ENCODE measurements around the gene AVPR2. TPM values are rescaled to one million over a fixed set of nuclear protein-coding genes. Genes with fewer than 3 reads are reported as not detected.

The AVPR2 gene
- total RNA-seq, 6 experiments from 2014 or later, result not detected

- Mint-ChIP-seq H3K36me3 (ENCODE audit: low read depth) (no peaks in the 10 kb centered on the region; the same call in 1 of the 2 replicates), H3K27me3 (ENCODE audit: insufficient read depth) (peaks cover 8% of the 10 kb centered on the region), H3K9me3 (no peaks in the 10 kb centered on the region), H3K27ac (no peak overlapping the region), H3K4me1 (ENCODE audit: low read depth) (no peaks in the 10 kb centered on the region), H3K4me3 (no peak overlapping the region)
- no peak for TF ChIP-seq CTCF (IDR thresholded peaks at IDR 0.05)
- no peak for DNase-seq
Observed at GRCh38 chrX:153953892-153954557, 49.6 kb downstream of the AVPR2 start.

- H3K4me3 Mint-ChIP-seq, result no peak overlapping the region
- H3K36me3 Mint-ChIP-seq (ENCODE audit: low read depth), result no peaks in the 10 kb centered on the region; the same call in 1 of the 2 replicates
- no peak for DNase-seq
- H3K27ac Mint-ChIP-seq, result no peak overlapping the region
- TF ChIP-seq CTCF (IDR thresholded peaks at IDR 0.05), result no peak
- H3K4me1 Mint-ChIP-seq (ENCODE audit: low read depth), result no peaks in the 10 kb centered on the region
- peaks cover 8% of the 10 kb centered on the region for H3K27me3 Mint-ChIP-seq (ENCODE audit: insufficient read depth)
- no peaks in the 10 kb centered on the region for H3K9me3 Mint-ChIP-seq
Observed at GRCh38 chrX:153954558-153955227, 50.2 kb downstream of the AVPR2 start.

- H3K27ac Mint-ChIP-seq, result no peak overlapping the region
- no peaks in the 10 kb centered on the region; the same call in 1 of the 2 replicates for H3K36me3 Mint-ChIP-seq (ENCODE audit: low read depth)
Observed at GRCh38 chrX:153955228-153955732, 50.8 kb downstream of the AVPR2 start.

GRCh38 chrX:153956044-153956907 lies 51.8 kb downstream of the AVPR2 start:
- TF ChIP-seq CTCF (IDR thresholded peaks at IDR 0.05), result no peak
- H3K36me3 Mint-ChIP-seq (ENCODE audit: low read depth), result no peaks in the 10 kb centered on the region; the same call in 1 of the 2 replicates
- peaks cover 10% of the 10 kb centered on the region for H3K27me3 Mint-ChIP-seq (ENCODE audit: insufficient read depth)
- no peak for DNase-seq
- no peaks in the 10 kb centered on the region for H3K9me3 Mint-ChIP-seq
- H3K4me3 Mint-ChIP-seq, result no peak overlapping the region
- H3K27ac Mint-ChIP-seq, result no peak overlapping the region
- no peaks in the 10 kb centered on the region for H3K4me1 Mint-ChIP-seq (ENCODE audit: low read depth)

More at GRCh38 chrX:153955228-153955732, 50.8 kb downstream of the AVPR2 start:
- Mint-ChIP-seq H3K27me3 (ENCODE audit: insufficient read depth) (peaks cover 8% of the 10 kb centered on the region), H3K4me3 (no peak overlapping the region), H3K9me3 (no peaks in the 10 kb centered on the region), H3K4me1 (ENCODE audit: low read depth) (no peaks in the 10 kb centered on the region)
- TF ChIP-seq CTCF (IDR thresholded peaks at IDR 0.05), result no peak
- DNase-seq, result no peak

Other genes starting within 250 kb of the AVPR2 start
- gene PNCK, start 230.9 kb upstream of the AVPR2 start, total RNA-seq (2021; fragmentation: NEBNext Ultra II Directional; extraction: Animal tissue kit (Norgen Biotek cat#: 25700)), result under 1 TPM in 2 of 6 experiments, not detected in 4; 0.26 to 0.43 TPM
- 10 to 100 TPM; 14.0 to 33.8 (median 17.7) TPM for gene SLC6A8, start 216.7 kb upstream of the AVPR2 start, total RNA-seq (2021; fragmentation: NEBNext Ultra II Directional; extraction: Animal tissue kit (Norgen Biotek cat#: 25700))
- gene BCAP31, start 180.3 kb upstream of the AVPR2 start, total RNA-seq (2021; fragmentation: NEBNext Ultra II Directional; extraction: Animal tissue kit (Norgen Biotek cat#: 25700)), result 100 to 1,000 TPM; 203 to 295 (median 218) TPM
- 10 to 100 TPM; 12.9 to 18.9 (median 14.5) TPM for gene ABCD1, start 179.8 kb upstream of the AVPR2 start, total RNA-seq (2021; fragmentation: NEBNext Ultra II Directional; extraction: Animal tissue kit (Norgen Biotek cat#: 25700))
- 10 to 100 TPM; 13.2 to 33.4 (median 15.8) TPM for gene PLXNB3, start 140.4 kb upstream of the AVPR2 start, total RNA-seq (2021; fragmentation: NEBNext Ultra II Directional; extraction: Animal tissue kit (Norgen Biotek cat#: 25700))
- under 1 TPM; 0.14 to 0.51 (median 0.27) TPM for gene SRPK3, start 123.6 kb upstream of the AVPR2 start, total RNA-seq (2021; fragmentation: NEBNext Ultra II Directional; extraction: Animal tissue kit (Norgen Biotek cat#: 25700))
- 10 to 100 TPM; 60.2 to 67.1 (median 62.8) TPM for gene IDH3G, start 110.3 kb upstream of the AVPR2 start, total RNA-seq (2021; fragmentation: NEBNext Ultra II Directional; extraction: Animal tissue kit (Norgen Biotek cat#: 25700))
- 100 to 1,000 TPM; 171 to 247 (median 182) TPM for gene SSR4, start 110.0 kb upstream of the AVPR2 start, total RNA-seq (2021; fragmentation: NEBNext Ultra II Directional; extraction: Animal tissue kit (Norgen Biotek cat#: 25700))
- gene PDZD4, start 74.1 kb upstream of the AVPR2 start, total RNA-seq (2021; fragmentation: NEBNext Ultra II Directional; extraction: Animal tissue kit (Norgen Biotek cat#: 25700)), result not detected
- 10 to 100 TPM; 13.1 to 89.2 (median 14.4) TPM for gene L1CAM, start 18.5 kb upstream of the AVPR2 start, total RNA-seq (2021; fragmentation: NEBNext Ultra II Directional; extraction: Animal tissue kit (Norgen Biotek cat#: 25700))
- under 1 TPM; 0.18 to 0.63 (median 0.48) TPM for gene ARHGAP4, start 21.6 kb downstream of the AVPR2 start, total RNA-seq (2021; fragmentation: NEBNext Ultra II Directional; extraction: Animal tissue kit (Norgen Biotek cat#: 25700))
- gene NAA10, start 30.4 kb downstream of the AVPR2 start, total RNA-seq (2021; fragmentation: NEBNext Ultra II Directional; extraction: Animal tissue kit (Norgen Biotek cat#: 25700)), result 100 to 1,000 TPM; 130 to 160 (median 146) TPM
- under 1 TPM in 4 of 6 experiments, not detected in 2; 0.23 to 0.75 (median 0.40) TPM for gene RENBP, start 40.0 kb downstream of the AVPR2 start, total RNA-seq (2021; fragmentation: NEBNext Ultra II Directional; extraction: Animal tissue kit (Norgen Biotek cat#: 25700))
- gene HCFC1, start 67.1 kb downstream of the AVPR2 start, total RNA-seq (2021; fragmentation: NEBNext Ultra II Directional; extraction: Animal tissue kit (Norgen Biotek cat#: 25700)), result 10 to 100 TPM; 52.1 to 62.1 (median 59.0) TPM
- gene TMEM187, start 68.1 kb downstream of the AVPR2 start, total RNA-seq (2021; fragmentation: NEBNext Ultra II Directional; extraction: Animal tissue kit (Norgen Biotek cat#: 25700)), result 1 to 10 TPM; 3.1 to 8.0 (median 5.7) TPM
- 100 to 1,000 TPM; 103 to 133 (median 120) TPM for gene IRAK1, start 115.2 kb downstream of the AVPR2 start, total RNA-seq (2021; fragmentation: NEBNext Ultra II Directional; extraction: Animal tissue kit (Norgen Biotek cat#: 25700))
- gene MECP2, start 193.0 kb downstream of the AVPR2 start, total RNA-seq (2021; fragmentation: NEBNext Ultra II Directional; extraction: Animal tissue kit (Norgen Biotek cat#: 25700)), result 10 to 100 TPM; 28.8 to 35.8 (median 31.9) TPM
- not detected for gene OPN1LW, start 239.6 kb downstream of the AVPR2 start, total RNA-seq (2021; fragmentation: NEBNext Ultra II Directional; extraction: Animal tissue kit (Norgen Biotek cat#: 25700))

All from HFFc6 (cell line).